Neuronal stem cell (in vitro differentiated cells): ENCODE measurements around the gene FPGS.

Experiments
- DNase-seq: peaks from one replicate; pipeline ENCODE4 v3.0.0-alpha.2; 2013; ENCODE audit warnings: low spot score
- H2AFZ ChIP-seq: one replicate; pipeline ENCODE4 v1.6.1; 2013; ENCODE audit warnings: mild to moderate bottlenecking, low read length, inconsistent platforms
- H2AK5ac ChIP-seq: 2 replicates; pipeline ENCODE4 v1.6.1; 2013; ENCODE audit warnings: low read depth, mild to moderate bottlenecking, inconsistent platforms, low read length, moderate library complexity, mixed read lengths
- H2BK120ac ChIP-seq: 2 replicates; pipeline ENCODE4 v1.6.1; 2013; ENCODE audit warnings: low read depth, mild to moderate bottlenecking, inconsistent platforms, low read length, moderate library complexity, mixed read lengths
- H2BK12ac ChIP-seq: one replicate; pipeline ENCODE4 v1.6.1; 2013; ENCODE audit warnings: low read length, inconsistent platforms
- H2BK15ac ChIP-seq: 2 replicates; pipeline ENCODE4 v1.6.1; 2013; ENCODE audit warnings: mild to moderate bottlenecking, low read length, inconsistent platforms, mixed read lengths
- H2BK5ac ChIP-seq: one replicate; pipeline ENCODE4 v1.6.1; 2013; ENCODE audit warnings: inconsistent platforms, mild to moderate bottlenecking, low read length, moderate library complexity
- H3K14ac ChIP-seq: one replicate; pipeline ENCODE4 v1.6.1; 2013; ENCODE audit warnings: low read length, inconsistent platforms
- H3K18ac ChIP-seq: 2 replicates; pipeline ENCODE4 v1.6.1; 2013; ENCODE audit warnings: low read length, inconsistent platforms
- H3K23ac ChIP-seq: 2 replicates; pipeline ENCODE4 v1.6.1; 2013; ENCODE audit warnings: low read depth, mild to moderate bottlenecking, mixed read lengths, low read length, inconsistent platforms; ENCODE audit not compliant: poor library complexity
- H3K27ac ChIP-seq: replicated peaks from 3 replicates; pipeline ENCODE4 v1.5.1; 2013; ENCODE audit warnings: low read length, inconsistent platforms
- H3K27me3 ChIP-seq, 3 experiments: 2 replicates each; pipeline ENCODE4 v1.6.1; 2013; ENCODE audit warnings: low read length in 3 of 3, mild to moderate bottlenecking in 2 of 3, inconsistent platforms in 1 of 3, low read depth in 1 of 3, mixed read lengths in 1 of 3, moderate library complexity in 1 of 3; ENCODE audit not compliant: control insufficient read depth in 3 of 3, insufficient read depth in 3 of 3
- H3K36me3 ChIP-seq, 2 donors: replicated peaks in 1 of 2; 2 replicates each; pipeline ENCODE4 v1.6.1; 2013; ENCODE audit warnings: low read length in 2 of 2; ENCODE audit not compliant: control insufficient read depth in 2 of 2, insufficient read depth in 2 of 2
- H3K4ac ChIP-seq: 2 replicates; pipeline ENCODE4 v1.6.1; 2013; ENCODE audit warnings: inconsistent platforms, mild to moderate bottlenecking, low read length, moderate library complexity
- H3K4me1 ChIP-seq, 2 donors: 1 replicate in 1 of 2; 2 replicates in 1 of 2; pipeline ENCODE4 v1.6.1; 2013; ENCODE audit warnings: low read length in 2 of 2, low read depth in 1 of 2; ENCODE audit not compliant: control insufficient read depth in 2 of 2, insufficient read depth in 1 of 2
- H3K4me2 ChIP-seq: one replicate; pipeline ENCODE4 v1.6.1; 2013; ENCODE audit warnings: mild to moderate bottlenecking, low read length, inconsistent platforms; ENCODE audit not compliant: insufficient read depth, poor library complexity, severe bottlenecking
- H3K4me3 ChIP-seq, 2 donors: 2 replicates each; pipeline ENCODE4 v1.5.1; 2013; ENCODE audit warnings: low read length in 2 of 2, mild to moderate bottlenecking in 2 of 2, inconsistent platforms in 1 of 2, moderate library complexity in 1 of 2
- H3K79me1 ChIP-seq: one replicate; pipeline ENCODE4 v1.6.1; 2013; ENCODE audit warnings: low read depth, mild to moderate bottlenecking, inconsistent platforms, low read length, moderate library complexity
- H3K9ac ChIP-seq: one replicate; pipeline ENCODE4 v1.6.1; 2013; ENCODE audit warnings: mild to moderate bottlenecking, low read depth, low read length, inconsistent platforms; ENCODE audit not compliant: poor library complexity
- H3K9me3 ChIP-seq, 2 donors: replicated peaks in 1 of 2; 2 replicates each; pipeline versions ENCODE3 to v1.6.1; 2013; ENCODE audit warnings: low read length in 2 of 2, mild to moderate bottlenecking in 2 of 2, inconsistent platforms in 1 of 2, low read depth in 1 of 2, mixed read lengths in 1 of 2, moderate library complexity in 1 of 2; ENCODE audit not compliant: control insufficient read depth in 2 of 2, insufficient read depth in 1 of 2
- H4K8ac ChIP-seq: one replicate; pipeline ENCODE4 v1.6.1; 2013; ENCODE audit warnings: low read depth, mild to moderate bottlenecking, inconsistent platforms, low read length, moderate library complexity
- H4K91ac ChIP-seq: one replicate; pipeline ENCODE4 v1.6.1; 2013; ENCODE audit warnings: low read length, low read depth, mild to moderate bottlenecking, inconsistent platforms; ENCODE audit not compliant: poor library complexity
- WGBS, 2 donors: extraction: QIAGEN DNeasy Blood & Tissue Kit; methylation state at CpG; one replicate each; pipeline ENCODE4 v1.1.7; 2013; ENCODE audit warnings: missing lambda C conversion rate in 2 of 2, mixed read lengths in 1 of 2; ENCODE audit not compliant: insufficient read length in 2 of 2, insufficient replicate concordance in 1 of 2; ENCODE audit errors: extremely low coverage in 2 of 2; 5-methylcytosine and 5-hydroxymethylcytosine counted together

FPGS gene

GRCh38 chr9:127856729-127857116 lies 54.0 kb downstream of the FPGS start:
- H3K4me2 ChIP-seq: no peak overlapping the region
- no peak overlapping the region for H2BK120ac ChIP-seq
- H3K23ac ChIP-seq: peak overlapping the region; percentile 18
- no peak overlapping the region for H3K4me3 ChIP-seq
- no peak overlapping the region for H3K14ac ChIP-seq
- H3K9me3 ChIP-seq: no peaks in the 10 kb centered on the region
- no peak for DNase-seq
- no peak overlapping the region for H2AFZ ChIP-seq
- peak overlapping the region; percentile 60 for H3K18ac ChIP-seq
- peak overlapping the region; percentile 75 for H2BK12ac ChIP-seq
- no peak overlapping the region for H4K8ac ChIP-seq
- H3K4ac ChIP-seq: no peak overlapping the region
- peaks cover 1% of the 10 kb centered on the region for H3K79me1 ChIP-seq
- peak overlapping the region; percentile 39 for H2BK15ac ChIP-seq
- no peaks in the 10 kb centered on the region for H3K36me3 ChIP-seq
- peak overlapping the region; percentile 20 for H2BK5ac ChIP-seq
- H3K27me3 ChIP-seq: no peaks in the 10 kb centered on the region
- no peak overlapping the region for H4K91ac ChIP-seq
- no CpG with 5 or more reads among the region's 8 CpGs for WGBS, 2 donors
- no peak overlapping the region for H3K27ac ChIP-seq
- H2AK5ac ChIP-seq: peak overlapping the region; percentile 1
- H3K9ac ChIP-seq: no peak overlapping the region
- H3K4me1 ChIP-seq: peaks cover 0 to 3% of the 10 kb centered on the region in 2 donors

DNA sequence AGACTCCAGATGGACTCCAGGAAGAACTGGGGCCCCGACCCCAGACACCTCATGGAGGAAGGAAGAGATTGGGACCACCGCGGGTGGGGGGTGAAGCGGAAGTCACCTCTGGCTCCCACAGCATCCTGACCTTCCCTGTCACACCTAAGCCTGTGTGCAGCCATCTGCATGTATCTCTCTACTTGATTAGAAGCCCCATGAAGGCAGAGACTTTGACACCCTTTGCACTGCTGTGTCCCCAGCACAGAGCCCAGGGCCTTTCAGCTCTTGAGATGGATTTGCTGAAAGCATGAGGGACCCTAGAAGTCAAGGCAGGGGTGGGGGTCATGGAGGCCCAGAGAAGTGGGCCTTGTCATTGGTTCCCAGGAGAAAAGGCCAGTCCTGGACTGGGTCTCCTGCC lies 54.6 kb downstream of the FPGS start:
- DNase-seq: no peak
- no peak overlapping the region for H2BK12ac ChIP-seq

GRCh38 chr9:127858041-127858512 lies 55.4 kb downstream of the FPGS start:
- Histone ChIP-seq H3K9me3 (no peaks in the 10 kb centered on the region), H3K36me3 (no peaks in the 10 kb centered on the region), H2BK120ac (no peak overlapping the region), H3K4ac (no peak overlapping the region), H3K27ac (no peak overlapping the region), H3K79me1 (peaks cover 1% of the 10 kb centered on the region), H2BK12ac (no peak overlapping the region), H3K23ac (no peak overlapping the region), H3K18ac (no peak overlapping the region), H3K4me2 (no peak overlapping the region), H4K8ac (no peak overlapping the region), H4K91ac (no peak overlapping the region), H2AFZ (no peak overlapping the region), H2AK5ac (peak overlapping the region; percentile 99), H2BK5ac (no peak overlapping the region), H3K14ac (no peak overlapping the region), H3K27me3 (no peaks in the 10 kb centered on the region), H3K4me1 (peaks cover 0 to 6% of the 10 kb centered on the region in 2 donors), H3K9ac (peak overlapping the region; percentile 17), H2BK15ac (no peak overlapping the region), H3K4me3 (no peak overlapping the region)
- no CpG with 5 or more reads among the region's 12 CpGs for WGBS, 2 donors
- no peak for DNase-seq

More for the DNA sequence above, 54.6 kb downstream of the FPGS start:
- H4K91ac ChIP-seq: peak overlapping the region; percentile 46
- peak overlapping the region; percentile 99 for H2AK5ac ChIP-seq
- H3K14ac ChIP-seq: no peak overlapping the region
- no CpG with 5 or more reads among the region's 4 CpGs for WGBS, 2 donors
- H3K27ac ChIP-seq: no peak overlapping the region
- peaks cover 1% of the 10 kb centered on the region for H3K79me1 ChIP-seq
- H3K9me3 ChIP-seq: no peaks in the 10 kb centered on the region
- H3K4me1 ChIP-seq: peaks cover 0 to 3% of the 10 kb centered on the region in 2 donors
- H3K4me3 ChIP-seq: no peak overlapping the region
- H2AFZ ChIP-seq: no peak overlapping the region
- H2BK120ac ChIP-seq: no peak overlapping the region
- H3K4me2 ChIP-seq: no peak overlapping the region
- H3K18ac ChIP-seq: peak overlapping the region; percentile 77
- H3K36me3 ChIP-seq: no peaks in the 10 kb centered on the region
- H3K9ac ChIP-seq: peak overlapping the region; percentile 55
- no peak overlapping the region for H4K8ac ChIP-seq
- H2BK15ac ChIP-seq: peak overlapping the region; percentile 72
- peak overlapping the region; percentile 54 for H3K4ac ChIP-seq
- peak overlapping the region; percentile 20 for H2BK5ac ChIP-seq
- no peaks in the 10 kb centered on the region for H3K27me3 ChIP-seq
- no peak overlapping the region for H3K23ac ChIP-seq

DNA sequence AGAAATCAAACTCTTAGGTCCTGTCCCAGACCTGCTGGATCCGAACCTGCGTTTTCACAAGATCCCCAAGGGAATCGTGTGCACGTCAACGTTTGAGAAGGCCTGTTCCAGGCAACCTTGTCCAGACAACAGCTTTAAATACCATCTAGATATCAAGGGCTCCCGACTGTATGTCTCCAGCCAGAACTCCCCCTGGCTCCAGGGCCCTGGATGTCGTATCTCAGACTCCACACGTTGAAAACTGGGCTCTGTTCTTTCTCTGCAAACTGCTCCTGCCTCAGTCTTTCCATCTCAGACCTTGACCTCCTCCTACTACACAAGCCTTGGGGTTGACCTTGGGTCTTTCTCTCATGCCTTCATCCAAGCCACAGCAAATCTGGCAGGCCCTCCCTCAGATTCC lies 57.6 kb downstream of the FPGS start:
- H3K36me3 ChIP-seq: no peaks in the 10 kb centered on the region
- no peak overlapping the region for H4K91ac ChIP-seq
- DNase-seq: no peak
- H3K14ac ChIP-seq: no peak overlapping the region
- no peaks in the 10 kb centered on the region for H3K27me3 ChIP-seq
- peak overlapping the region; percentile 59 for H2AK5ac ChIP-seq
- H3K4me2 ChIP-seq: no peak overlapping the region
- no peak overlapping the region for H2BK5ac ChIP-seq
- H3K23ac ChIP-seq: peak overlapping the region; percentile 77
- no peak overlapping the region for H3K4ac ChIP-seq
- peaks cover 0 to 8% of the 10 kb centered on the region in 2 donors for H3K4me1 ChIP-seq
- H3K4me3 ChIP-seq: no peak overlapping the region
- peak overlapping the region; percentile 14 for H2BK12ac ChIP-seq
- peaks cover 1% of the 10 kb centered on the region for H3K79me1 ChIP-seq
- H2AFZ ChIP-seq: no peak overlapping the region
- H2BK15ac ChIP-seq: no peak overlapping the region
- H2BK120ac ChIP-seq: no peak overlapping the region
- no peak overlapping the region for H3K9ac ChIP-seq
- no peak overlapping the region for H3K18ac ChIP-seq
- WGBS, 2 donors: no CpG with 5 or more reads among the region's 8 CpGs
- H3K27ac ChIP-seq: no peak overlapping the region
- H3K9me3 ChIP-seq: no peaks in the 10 kb centered on the region
- no peak overlapping the region for H4K8ac ChIP-seq
